SK-N-SH treated with all-trans-retinoic acid at 6 μM for 48 hours (cell line): ENCODE data around the gene JKAMP.

Source experiments
- ATAC-seq: fragments of 200-7000 bp; cut with Tn5 transposase; 3 replicates; pipeline ENCODE4 v1.9.1; 2020; ENCODE audit warnings: mild to moderate bottlenecking, moderate library complexity
- ARNTL ChIP-seq: fragments of 450-650 bp; formaldehyde crosslinking; IDR thresholded peaks from 2 replicates; pipeline ENCODE4 v1.5.0; 2020; ENCODE audit warnings: low read depth, mild to moderate bottlenecking, moderate library complexity, borderline replicate concordance
- BACH2 ChIP-seq: fragments of 250-450 bp; sonication (Bioruptor Pico); IDR thresholded peaks from 2 replicates; pipeline ENCODE4 v1.9.0; 2021; ENCODE audit warnings: mild to moderate bottlenecking, borderline replicate concordance
- CREB5 ChIP-seq: fragments of 250-450 bp; sonication (Bioruptor Pico); IDR thresholded peaks from 2 replicates; pipeline ENCODE4 v1.5.1; 2020; ENCODE audit warnings: low read depth, mild to moderate bottlenecking, moderate library complexity
- CSDC2 ChIP-seq: fragments of 250-450 bp; sonication (Bioruptor Pico); IDR thresholded peaks from 2 replicates; pipeline ENCODE4 v1.5.0; 2020; ENCODE audit warnings: mild to moderate bottlenecking, moderate library complexity
- ESRRG ChIP-seq: fragments of 250-450 bp; sonication (Bioruptor Pico); IDR thresholded peaks from 2 replicates; pipeline ENCODE4 v1.6.1; 2021; ENCODE audit warnings: mild to moderate bottlenecking
- GLIS3 ChIP-seq: fragments of 250-450 bp; sonication (Bioruptor Pico); IDR thresholded peaks from 2 replicates; pipeline ENCODE4 v1.5.0; 2020; ENCODE audit warnings: mild to moderate bottlenecking, moderate library complexity
- ISL1 ChIP-seq: fragments of 250-450 bp; sonication (Bioruptor Pico); IDR thresholded peaks from 2 replicates; pipeline ENCODE4 v2.1.2; 2022; ENCODE audit warnings: mild to moderate bottlenecking, moderate library complexity
- OSR1 ChIP-seq: fragments of 250-450 bp; sonication (Bioruptor Pico); IDR thresholded peaks from 2 replicates; pipeline ENCODE4 v1.8.0; 2022; ENCODE audit warnings: moderate library complexity, mild to moderate bottlenecking, inconsistent platforms
- PPARA ChIP-seq: fragments of 250-450 bp; sonication (Bioruptor Pico); IDR thresholded peaks from 2 replicates; pipeline ENCODE4 v1.5.0; 2020; ENCODE audit warnings: mild to moderate bottlenecking, borderline replicate concordance
- SNAI2 ChIP-seq: fragments of 250-450 bp; sonication (Bioruptor Pico); IDR thresholded peaks from 2 replicates; pipeline ENCODE4 v1.5.0; 2020; ENCODE audit warnings: mild to moderate bottlenecking, moderate library complexity
- TOX ChIP-seq: fragments of 250-450 bp; sonication (Bioruptor Pico); IDR thresholded peaks from 2 replicates; pipeline ENCODE4 v1.8.0; 2021; ENCODE audit warnings: mild to moderate bottlenecking, moderate library complexity, borderline replicate concordance
- TSHZ2 ChIP-seq: fragments of 250-450 bp; sonication (Bioruptor Pico); IDR thresholded peaks from 2 replicates; pipeline ENCODE4 v1.5.0; 2020; ENCODE audit warnings: mild to moderate bottlenecking, moderate library complexity
- ZC3H10 ChIP-seq: fragments of 250-450 bp; sonication (Bioruptor Pico); IDR thresholded peaks from 2 replicates; pipeline ENCODE4 v1.5.1; 2021; ENCODE audit warnings: mild to moderate bottlenecking, moderate library complexity
- ZFP3 ChIP-seq: fragments of 250-450 bp; sonication (Bioruptor Pico); IDR thresholded peaks from 2 replicates; pipeline ENCODE4 v1.5.0; 2020; ENCODE audit warnings: mild to moderate bottlenecking, moderate library complexity
- ZFP30 ChIP-seq: fragments of 450-650 bp; formaldehyde crosslinking; IDR thresholded peaks from 2 replicates; pipeline ENCODE4 v1.5.0; 2022; ENCODE audit warnings: mild to moderate bottlenecking, moderate library complexity
- ZNF565 ChIP-seq: fragments of 450-650 bp; formaldehyde crosslinking; conservative IDR thresholded peaks from 2 replicates; pipeline ENCODE4 v1.5.0; 2020; ENCODE audit warnings: low read depth, mild to moderate bottlenecking, moderate library complexity
- ZNF70 ChIP-seq: fragments of 450-650 bp; formaldehyde crosslinking; IDR thresholded peaks from 2 replicates; pipeline ENCODE4 v1.5.0; 2020; ENCODE audit warnings: mild to moderate bottlenecking, moderate library complexity
- ZNF8 ChIP-seq: fragments of 450-650 bp; formaldehyde crosslinking; IDR thresholded peaks from 2 replicates; pipeline ENCODE4 v1.5.0; 2020; ENCODE audit warnings: mild to moderate bottlenecking, moderate library complexity
- TF ChIP-seq, protein P1 (sequence below): fragments of 250-450 bp; sonication (Bioruptor Pico); IDR thresholded peaks from 2 replicates; pipeline ENCODE4 v1.8.0; 2020; ENCODE audit warnings: mild to moderate bottlenecking, moderate library complexity, borderline replicate concordance
- TF ChIP-seq, protein P2 (sequence below): fragments of 250-450 bp; sonication (Bioruptor Pico); IDR thresholded peaks from 2 replicates; pipeline ENCODE4 v1.8.0; 2021; ENCODE audit warnings: low read depth, mild to moderate bottlenecking, moderate library complexity, borderline replicate concordance

JKAMP gene

GRCh38 chr14:59478540-59478939, 5.8 kb upstream of the JKAMP start:
- no peak for TF ChIP-seq GLIS3 (CRISPR knock-in tag)
- TF ChIP-seq ZFP30 (CRISPR knock-in tag): no peak
- no peak for TF ChIP-seq ZNF8 (CRISPR knock-in tag)
- TF ChIP-seq ZC3H10 (CRISPR knock-in tag): no peak
- TF ChIP-seq ZNF70: no peak
- TF ChIP-seq, protein P1, sequence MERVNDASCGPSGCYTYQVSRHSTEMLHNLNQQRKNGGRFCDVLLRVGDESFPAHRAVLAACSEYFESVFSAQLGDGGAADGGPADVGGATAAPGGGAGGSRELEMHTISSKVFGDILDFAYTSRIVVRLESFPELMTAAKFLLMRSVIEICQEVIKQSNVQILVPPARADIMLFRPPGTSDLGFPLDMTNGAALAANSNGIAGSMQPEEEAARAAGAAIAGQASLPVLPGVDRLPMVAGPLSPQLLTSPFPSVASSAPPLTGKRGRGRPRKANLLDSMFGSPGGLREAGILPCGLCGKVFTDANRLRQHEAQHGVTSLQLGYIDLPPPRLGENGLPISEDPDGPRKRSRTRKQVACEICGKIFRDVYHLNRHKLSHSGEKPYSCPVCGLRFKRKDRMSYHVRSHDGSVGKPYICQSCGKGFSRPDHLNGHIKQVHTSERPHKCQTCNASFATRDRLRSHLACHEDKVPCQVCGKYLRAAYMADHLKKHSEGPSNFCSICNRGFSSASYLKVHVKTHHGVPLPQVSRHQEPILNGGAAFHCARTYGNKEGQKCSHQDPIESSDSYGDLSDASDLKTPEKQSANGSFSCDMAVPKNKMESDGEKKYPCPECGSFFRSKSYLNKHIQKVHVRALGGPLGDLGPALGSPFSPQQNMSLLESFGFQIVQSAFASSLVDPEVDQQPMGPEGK (CRISPR knock-in tag): no peak
- no peak for TF ChIP-seq ISL1
- no peak for TF ChIP-seq ARNTL (CRISPR knock-in tag)
- no peak for TF ChIP-seq TOX
- TF ChIP-seq, protein P2, sequence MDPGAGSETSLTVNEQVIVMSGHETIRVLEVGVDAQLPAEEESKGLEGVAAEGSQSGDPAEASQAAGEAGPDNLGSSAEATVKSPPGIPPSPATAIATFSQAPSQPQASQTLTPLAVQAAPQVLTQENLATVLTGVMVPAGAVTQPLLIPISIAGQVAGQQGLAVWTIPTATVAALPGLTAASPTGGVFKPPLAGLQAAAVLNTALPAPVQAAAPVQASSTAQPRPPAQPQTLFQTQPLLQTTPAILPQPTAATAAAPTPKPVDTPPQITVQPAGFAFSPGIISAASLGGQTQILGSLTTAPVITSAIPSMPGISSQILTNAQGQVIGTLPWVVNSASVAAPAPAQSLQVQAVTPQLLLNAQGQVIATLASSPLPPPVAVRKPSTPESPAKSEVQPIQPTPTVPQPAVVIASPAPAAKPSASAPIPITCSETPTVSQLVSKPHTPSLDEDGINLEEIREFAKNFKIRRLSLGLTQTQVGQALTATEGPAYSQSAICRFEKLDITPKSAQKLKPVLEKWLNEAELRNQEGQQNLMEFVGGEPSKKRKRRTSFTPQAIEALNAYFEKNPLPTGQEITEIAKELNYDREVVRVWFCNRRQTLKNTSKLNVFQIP (CRISPR knock-in tag): no peak
- no peak for TF ChIP-seq PPARA
- no peak for TF ChIP-seq CSDC2 (CRISPR knock-in tag)
- no peak for TF ChIP-seq SNAI2 (CRISPR knock-in tag)
- ATAC-seq: no peak

- TF ChIP-seq BACH2 (CRISPR knock-in tag) (no peak), PPARA (no peak), GLIS3 (CRISPR knock-in tag) (no peak), TOX (no peak), CREB5 (CRISPR knock-in tag) (no peak), TSHZ2 (CRISPR knock-in tag) (no peak), OSR1 (CRISPR knock-in tag) (no peak), ZNF565 (CRISPR knock-in tag) (no peak), ZC3H10 (CRISPR knock-in tag) (no peak), CSDC2 (CRISPR knock-in tag) (no peak), ZFP30 (CRISPR knock-in tag) (no peak), ZFP3 (CRISPR knock-in tag) (no peak), ARNTL (CRISPR knock-in tag) (no peak), ESRRG (CRISPR knock-in tag) (no peak)
- TF ChIP-seq, protein P1 (CRISPR knock-in tag): no peak
- TF ChIP-seq, protein P2 (CRISPR knock-in tag): no peak
- no peak for ATAC-seq
These were observed 4.2 kb upstream of the JKAMP start for GRCh38 chr14:59480166-59480565.
